ENCODE measurements around the gene PALMD. TPM values are rescaled to one million over a fixed set of nuclear protein-coding genes. Genes with fewer than 3 reads are reported as not detected.

Gene PALMD
- polyA plus RNA-seq, 1 of the 3 experiments (the other 2 are of a cell fraction): 1.8 TPM

GRCh38 chr1:99650773-99651437 is 5.0 kb downstream of the PALMD start (continued):
- TF ChIP-seq ZBTB33 (IDR thresholded peaks at IDR 0.05; ENCODE audit: borderline replicate concordance, low read depth): no peak

GRCh38 chr1:99652881-99653281 is 7.0 kb downstream of the PALMD start:
- WGBS (ENCODE audit: low lambda C conversion rate): 71% methylated on average over 2 of the region's 2 CpGs
- H3K79me2 ChIP-seq (ENCODE audit: insufficient read depth): peaks cover 42% of the 10 kb centered on the region

More at GRCh38 chr1:99652881-99653281, 7.0 kb downstream of the PALMD start:
- Histone ChIP-seq H3K27me3 (ENCODE audit: insufficient read depth) (no peaks in the 10 kb centered on the region), H3K9me3 (no peaks in the 10 kb centered on the region), H3K27ac (ENCODE audit: low read depth in 2 of 2, low read length in 1 of 2) (peak overlapping the region in 1 of 2 experiments; percentile 7; a peak in 1 of 4 replicates), H3K9ac (peak overlapping the region; percentile 5; the same call in 1 of the 2 replicates), H3K4me3 (ENCODE audit: low read depth in 2 of 2, low read length in 1 of 2) (no peak overlapping the region), H3K9me2 (no peaks in the 10 kb centered on the region), H3F3A (replicated peaks; ENCODE audit: insufficient read depth) (peaks cover 14% of the 10 kb centered on the region), H3K4me2 (no peak overlapping the region), H3K4me1 (ENCODE audit: control insufficient read depth in 1 of 2, insufficient read depth in 2 of 2, low read depth in 1 of 2, low read length in 1 of 2) (peaks cover 2 to 5% of the 10 kb centered on the region in 2 experiments; a peak in 1 of 4 replicates), H4K20me1 (ENCODE audit: insufficient read depth) (no peaks in the 10 kb centered on the region), H2AFZ (ENCODE audit: low read depth) (no peak overlapping the region), H3K36me3 (replicated peaks in 1 of 2; ENCODE audit: control insufficient read depth in 1 of 2, insufficient read depth in 2 of 2, low read length in 1 of 2) (peaks cover 0 to 5% of the 10 kb centered on the region in 2 experiments)
- POLR2A ChIA-PET: no interaction called here
- no peak for TF ChIP-seq MXI1 (IDR thresholded peaks at IDR 0.05; ENCODE audit: low read depth, low read length)
- TF ChIP-seq EZH2phosphoT487 (IDR thresholded peaks at IDR 0.05; ENCODE audit: borderline replicate concordance, low read depth): no peak
- TF ChIP-seq FOSL2 (IDR thresholded peaks at IDR 0.05; ENCODE audit: borderline replicate concordance, low read depth): no peak
- no peak for TF ChIP-seq RFX5 (IDR thresholded peaks at IDR 0.05; ENCODE audit: low read length)
- no peak for TF ChIP-seq GATA2 (CRISPR knock-in tag; IDR thresholded peaks at IDR 0.05)
- no peak for TF ChIP-seq TCF12 (IDR thresholded peaks at IDR 0.05)
- no peak for TF ChIP-seq REST (IDR thresholded peaks at IDR 0.05; ENCODE audit: low read depth, low read length)
- CTCF ChIA-PET: interaction anchor here (1.4 kb wide), 1 partner anchor 126 kb away, joined by 4 read pairs; no protein-coding TSS in a partner anchor
- DNase-seq: no peak
